ENCODE measurements around the gene MYL2.

The MYL2 gene

GRCh38 chr12:110930348-110931314 is 10.3 kb upstream of the MYL2 start:
- no peak for DNase-seq (ENCODE audit: low read depth in 2 of 3, low spot score in 2 of 3)

- DNase-seq (ENCODE audit: low read depth in 2 of 3, low spot score in 2 of 3) = no peak
Observed at GRCh38 chr12:110929818-110930217, 9.4 kb upstream of the MYL2 start.

GRCh38 chr12:110928700-110929099 is 8.3 kb upstream of the MYL2 start:
- no peak for DNase-seq (ENCODE audit: low read depth in 2 of 3, low spot score in 2 of 3)

GRCh38 chr12:110927546-110927945 is 7.2 kb upstream of the MYL2 start:
- no peak for DNase-seq (ENCODE audit: low read depth in 2 of 3, low spot score in 2 of 3)

- no peak for DNase-seq (ENCODE audit: low read depth in 2 of 3, low spot score in 2 of 3)
Observed at GRCh38 chr12:110923692-110924334, 3.4 kb upstream of the MYL2 start.

GRCh38 chr12:110923192-110923591 is 2.8 kb upstream of the MYL2 start:
- no peak for DNase-seq (ENCODE audit: low read depth in 2 of 3, low spot score in 2 of 3)

GRCh38 chr12:110922652-110923051 is 2.3 kb upstream of the MYL2 start:
- DNase-seq (ENCODE audit: low read depth in 2 of 3, low spot score in 2 of 3) = no peak

GRCh38 chr12:110921262-110921661 is 883 bp upstream of the MYL2 start:
- DNase-seq (ENCODE audit: low read depth in 2 of 3, low spot score in 2 of 3) = no peak

- no peak for DNase-seq (ENCODE audit: low read depth in 2 of 3, low spot score in 2 of 3)
Observed at GRCh38 chr12:110919720-110920119, 659 bp downstream of the MYL2 start.

- no peak for DNase-seq (ENCODE audit: low read depth in 2 of 3, low spot score in 2 of 3)
Observed at GRCh38 chr12:110917961-110918360, 2.4 kb downstream of the MYL2 start.

- DNase-seq (ENCODE audit: low read depth in 2 of 3, low spot score in 2 of 3) = no peak
Observed at GRCh38 chr12:110917467-110917866, 2.9 kb downstream of the MYL2 start.

- DNase-seq (ENCODE audit: low read depth in 2 of 3, low spot score in 2 of 3) = no peak
Observed at GRCh38 chr12:110916295-110916875, 4.0 kb downstream of the MYL2 start.

- DNase-seq (ENCODE audit: low read depth in 2 of 3, low spot score in 2 of 3) = no peak
Observed at GRCh38 chr12:110913119-110914056, 7.0 kb downstream of the MYL2 start.

GRCh38 chr12:110912263-110912662 is 8.1 kb downstream of the MYL2 start:
- DNase-seq (ENCODE audit: low read depth in 2 of 3, low spot score in 2 of 3) = no peak

- DNase-seq (ENCODE audit: low read depth in 2 of 3, low spot score in 2 of 3) = no peak
Observed at GRCh38 chr12:110908377-110909152, 11.8 kb downstream of the MYL2 start.

- no peak for DNase-seq (ENCODE audit: low read depth in 2 of 3, low spot score in 2 of 3)
Observed at GRCh38 chr12:110907583-110907982, 12.8 kb downstream of the MYL2 start.

GRCh38 chr12:110906985-110907384 is 13.4 kb downstream of the MYL2 start:
- no peak for DNase-seq (ENCODE audit: low read depth in 2 of 3, low spot score in 2 of 3)

- no peak for DNase-seq (ENCODE audit: low read depth in 2 of 3, low spot score in 2 of 3)
Observed at GRCh38 chr12:110906516-110906915, 13.9 kb downstream of the MYL2 start.

GRCh38 chr12:110906083-110906482 is 14.3 kb downstream of the MYL2 start:
- DNase-seq (ENCODE audit: low read depth in 2 of 3, low spot score in 2 of 3) = no peak

GRCh38 chr12:110903511-110903910 is 16.9 kb downstream of the MYL2 start:
- DNase-seq (ENCODE audit: low read depth in 2 of 3, low spot score in 2 of 3) = no peak
